WTC11 (cell line): ENCODE results near the gene TAC4. TPM values are rescaled to one million over a fixed set of nuclear protein-coding genes. Genes with fewer than 3 reads are reported as not detected.

Experiments
- ATAC-seq: fragments of 200-7000 bp; cut with Tn5 transposase; 2 replicates; pipeline ENCODE4 v1.10.0; 2021; ENCODE audit warnings: mild to moderate bottlenecking, moderate library complexity
- CTCF ChIA-PET: fragments of 300-600 bp; sonication (Branson Sonifier 250); formaldehyde crosslinking; loops from one replicate; lab custom pipeline; 2021; ENCODE audit warnings: antibody characterized with exemption; lab: Charles Lee
- POLR2A ChIA-PET: fragments of 350-600 bp; sonication (Branson Sonifier 250); formaldehyde crosslinking; loops from one replicate; lab custom pipeline; 2021; ENCODE audit warnings: antibody characterized with exemption; lab: Charles Lee
- DNase-seq: peaks from one replicate; pipeline ENCODE4 v3.0.0; 2021; ENCODE audit warnings: low spot score
- H3K27ac Mint-ChIP-seq: 2 replicates; pipeline ENCODE4 v1.8.0; 2021; ENCODE audit warnings: mixed read lengths
- H3K27me3 Mint-ChIP-seq: 2 replicates; pipeline ENCODE4 v1.8.0; 2021; ENCODE audit warnings: low read depth, mild to moderate bottlenecking, moderate library complexity, mixed read lengths
- H3K36me3 Mint-ChIP-seq: 2 replicates; pipeline ENCODE4 v1.8.0; 2021; ENCODE audit warnings: mixed read lengths
- H3K4me1 Mint-ChIP-seq: 2 replicates; pipeline ENCODE4 v1.8.0; 2022; ENCODE audit warnings: mixed read lengths
- H3K4me3 Mint-ChIP-seq: 2 replicates; pipeline ENCODE4 v1.8.0; 2021; ENCODE audit warnings: mild to moderate bottlenecking, moderate library complexity, mixed read lengths
- H3K9me3 Mint-ChIP-seq: 2 replicates; pipeline ENCODE4 v1.8.0; 2021; ENCODE audit warnings: mixed read lengths
- CBFB ChIP-seq: sonication (generic); formaldehyde crosslinking; IDR thresholded peaks from 2 replicates; pipeline ENCODE4 v1.8.1; 2022; ENCODE audit warnings: mild to moderate bottlenecking, low read depth, missing genetic modification reagents
- CREM ChIP-seq: sonication (generic); formaldehyde crosslinking; IDR thresholded peaks from 2 replicates; pipeline ENCODE4 v1.8.1; 2022; ENCODE audit warnings: mild to moderate bottlenecking, missing genetic modification reagents, moderate library complexity
- ELF4 ChIP-seq: sonication (generic); formaldehyde crosslinking; IDR thresholded peaks from 2 replicates; pipeline ENCODE4 v1.8.1; 2022; ENCODE audit warnings: low read depth, mild to moderate bottlenecking, moderate library complexity, missing genetic modification reagents
- ESRRA ChIP-seq: sonication (generic); formaldehyde crosslinking; IDR thresholded peaks from 2 replicates; pipeline ENCODE4 v1.8.1; 2022; ENCODE audit warnings: mild to moderate bottlenecking, missing genetic modification reagents, borderline replicate concordance
- FOXJ3 ChIP-seq: sonication (generic); formaldehyde crosslinking; IDR thresholded peaks from 2 replicates; pipeline ENCODE4 v1.9.0; 2021; ENCODE audit warnings: missing genetic modification reagents, mild to moderate bottlenecking, borderline replicate concordance
- FOXK1 ChIP-seq: sonication (generic); formaldehyde crosslinking; IDR thresholded peaks from 2 replicates; pipeline ENCODE4 v1.8.0; 2022; ENCODE audit warnings: mild to moderate bottlenecking, moderate library complexity, missing genetic modification reagents
- GTF2I ChIP-seq: fragments of 250-450 bp; sonication (Bioruptor Pico); conservative IDR thresholded peaks from 2 replicates; pipeline ENCODE4 v1.4.0; 2021; ENCODE audit warnings: mild to moderate bottlenecking
- IRF2 ChIP-seq: sonication (generic); formaldehyde crosslinking; IDR thresholded peaks from 2 replicates; pipeline ENCODE4 v1.8.0; 2022; ENCODE audit warnings: low read depth, missing genetic modification reagents, borderline replicate concordance
- KAT7 ChIP-seq: sonication (generic); formaldehyde crosslinking; IDR thresholded peaks from 2 replicates; pipeline ENCODE4 v1.8.1; 2023; ENCODE audit warnings: missing genetic modification reagents, mild to moderate bottlenecking, borderline replicate concordance
- MYBL2 ChIP-seq: sonication (generic); formaldehyde crosslinking; IDR thresholded peaks from 2 replicates; pipeline ENCODE4 v1.8.1; 2023; ENCODE audit warnings: mild to moderate bottlenecking, moderate library complexity, missing genetic modification reagents
- NFYB ChIP-seq: sonication (generic); formaldehyde crosslinking; conservative IDR thresholded peaks from 2 replicates; pipeline ENCODE4 v1.8.0; 2022; ENCODE audit warnings: low read depth, missing genetic modification reagents
- NR2C2 ChIP-seq: sonication (generic); formaldehyde crosslinking; IDR thresholded peaks from 2 replicates; pipeline ENCODE4 v1.8.0; 2022; ENCODE audit warnings: mild to moderate bottlenecking, missing genetic modification reagents
- OVOL2 ChIP-seq: fragments of 250-450 bp; sonication (Bioruptor Pico); IDR thresholded peaks from 2 replicates; pipeline ENCODE4 v1.9.0; 2021; ENCODE audit warnings: mild to moderate bottlenecking, borderline replicate concordance
- RELA ChIP-seq: sonication (generic); formaldehyde crosslinking; IDR thresholded peaks from 2 replicates; pipeline ENCODE4 v1.8.1; 2022; ENCODE audit warnings: missing genetic modification reagents, mild to moderate bottlenecking, borderline replicate concordance
- SMAD4 ChIP-seq: sonication (generic); formaldehyde crosslinking; IDR thresholded peaks from 2 replicates; pipeline ENCODE4 v1.8.0; 2022; ENCODE audit warnings: mild to moderate bottlenecking, missing genetic modification reagents
- SP1 ChIP-seq: sonication (generic); formaldehyde crosslinking; conservative IDR thresholded peaks from 2 replicates; pipeline ENCODE4 v1.8.1; 2022; ENCODE audit warnings: missing genetic modification reagents
- TEAD1 ChIP-seq: sonication (generic); formaldehyde crosslinking; IDR thresholded peaks from 2 replicates; pipeline ENCODE4 v1.8.0; 2022; ENCODE audit warnings: mild to moderate bottlenecking, missing genetic modification reagents
- ZNF219 ChIP-seq: sonication (generic); formaldehyde crosslinking; IDR thresholded peaks from 2 replicates; pipeline ENCODE4 v1.8.0; 2023; ENCODE audit warnings: missing genetic modification reagents, mild to moderate bottlenecking, borderline replicate concordance
- ZNF232 ChIP-seq: sonication (generic); formaldehyde crosslinking; IDR thresholded peaks from 2 replicates; pipeline ENCODE4 v1.8.0; 2022; ENCODE audit warnings: mild to moderate bottlenecking, missing genetic modification reagents
- ZNF396 ChIP-seq: fragments of 250-450 bp; sonication (Bioruptor Pico); IDR thresholded peaks from 2 replicates; pipeline ENCODE4 v1.8.0; 2021; ENCODE audit warnings: mild to moderate bottlenecking, moderate library complexity, borderline replicate concordance
- total RNA-seq: library from RNA; stranded (reverse); gene quantifications from 3 replicates; pipeline ENCODE4 v1.2.3, GENCODE V29; 2021
- TF ChIP-seq, protein P1 (sequence below): fragments of 250-450 bp; sonication (Bioruptor Pico); IDR thresholded peaks from 2 replicates; pipeline ENCODE4 v1.9.0; 2021; ENCODE audit warnings: mild to moderate bottlenecking
- TF ChIP-seq, protein P2 (sequence below): sonication (generic); formaldehyde crosslinking; IDR thresholded peaks from 2 replicates; pipeline ENCODE4 v1.8.1; 2022; ENCODE audit warnings: mild to moderate bottlenecking, moderate library complexity, missing genetic modification reagents
- TF ChIP-seq, protein P3 (sequence below): sonication (generic); formaldehyde crosslinking; IDR thresholded peaks from 2 replicates; pipeline ENCODE4 v1.8.1; 2023; ENCODE audit warnings: mild to moderate bottlenecking, missing genetic modification reagents, moderate library complexity
- TF ChIP-seq, protein P4 (sequence below): sonication (generic); formaldehyde crosslinking; IDR thresholded peaks from 2 replicates; pipeline ENCODE4 v1.8.1; 2023; ENCODE audit warnings: mild to moderate bottlenecking, missing genetic modification reagents, borderline replicate concordance
- TF ChIP-seq, protein P5 (sequence below): fragments of 250-450 bp; sonication (Bioruptor Pico); conservative IDR thresholded peaks from 2 replicates; pipeline ENCODE4 v1.9.0; 2021; ENCODE audit warnings: mild to moderate bottlenecking

The TAC4 gene
- total RNA-seq, 1 experiment from 2014 or later = not detected

DNA sequence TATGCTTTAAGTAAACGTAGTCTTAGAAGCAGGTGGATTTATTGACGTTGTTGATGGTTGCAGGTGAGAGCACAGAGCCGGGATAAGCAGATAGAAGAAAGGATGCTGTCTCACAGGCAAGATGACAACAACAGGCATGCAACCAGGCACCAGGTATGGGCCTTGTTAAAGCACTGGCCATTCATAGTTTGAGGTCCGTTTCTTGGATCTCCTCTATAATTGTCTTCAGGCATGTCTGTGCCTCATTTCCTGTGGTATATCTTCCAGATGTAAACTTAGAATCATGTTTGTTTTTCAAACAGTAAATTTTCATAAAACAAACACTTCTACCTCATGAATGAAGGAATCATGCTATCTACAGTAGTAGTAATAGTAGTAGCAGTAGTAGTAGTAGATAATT lies 38.8 kb downstream of the TAC4 start (continued):
- TF ChIP-seq, protein P1, sequence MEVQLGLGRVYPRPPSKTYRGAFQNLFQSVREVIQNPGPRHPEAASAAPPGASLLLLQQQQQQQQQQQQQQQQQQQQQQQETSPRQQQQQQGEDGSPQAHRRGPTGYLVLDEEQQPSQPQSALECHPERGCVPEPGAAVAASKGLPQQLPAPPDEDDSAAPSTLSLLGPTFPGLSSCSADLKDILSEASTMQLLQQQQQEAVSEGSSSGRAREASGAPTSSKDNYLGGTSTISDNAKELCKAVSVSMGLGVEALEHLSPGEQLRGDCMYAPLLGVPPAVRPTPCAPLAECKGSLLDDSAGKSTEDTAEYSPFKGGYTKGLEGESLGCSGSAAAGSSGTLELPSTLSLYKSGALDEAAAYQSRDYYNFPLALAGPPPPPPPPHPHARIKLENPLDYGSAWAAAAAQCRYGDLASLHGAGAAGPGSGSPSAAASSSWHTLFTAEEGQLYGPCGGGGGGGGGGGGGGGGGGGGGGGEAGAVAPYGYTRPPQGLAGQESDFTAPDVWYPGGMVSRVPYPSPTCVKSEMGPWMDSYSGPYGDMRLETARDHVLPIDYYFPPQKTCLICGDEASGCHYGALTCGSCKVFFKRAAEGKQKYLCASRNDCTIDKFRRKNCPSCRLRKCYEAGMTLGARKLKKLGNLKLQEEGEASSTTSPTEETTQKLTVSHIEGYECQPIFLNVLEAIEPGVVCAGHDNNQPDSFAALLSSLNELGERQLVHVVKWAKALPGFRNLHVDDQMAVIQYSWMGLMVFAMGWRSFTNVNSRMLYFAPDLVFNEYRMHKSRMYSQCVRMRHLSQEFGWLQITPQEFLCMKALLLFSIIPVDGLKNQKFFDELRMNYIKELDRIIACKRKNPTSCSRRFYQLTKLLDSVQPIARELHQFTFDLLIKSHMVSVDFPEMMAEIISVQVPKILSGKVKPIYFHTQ (CRISPR knock-in tag) = no peak
- no peak for TF ChIP-seq SP1 (CRISPR knock-in tag)
- no peak for TF ChIP-seq RELA (CRISPR knock-in tag)
- TF ChIP-seq, protein P2, sequence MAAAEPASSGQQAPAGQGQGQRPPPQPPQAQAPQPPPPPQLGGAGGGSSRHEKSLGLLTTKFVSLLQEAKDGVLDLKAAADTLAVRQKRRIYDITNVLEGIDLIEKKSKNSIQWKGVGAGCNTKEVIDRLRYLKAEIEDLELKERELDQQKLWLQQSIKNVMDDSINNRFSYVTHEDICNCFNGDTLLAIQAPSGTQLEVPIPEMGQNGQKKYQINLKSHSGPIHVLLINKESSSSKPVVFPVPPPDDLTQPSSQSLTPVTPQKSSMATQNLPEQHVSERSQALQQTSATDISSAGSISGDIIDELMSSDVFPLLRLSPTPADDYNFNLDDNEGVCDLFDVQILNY = no peak
- TF ChIP-seq, protein P3, sequence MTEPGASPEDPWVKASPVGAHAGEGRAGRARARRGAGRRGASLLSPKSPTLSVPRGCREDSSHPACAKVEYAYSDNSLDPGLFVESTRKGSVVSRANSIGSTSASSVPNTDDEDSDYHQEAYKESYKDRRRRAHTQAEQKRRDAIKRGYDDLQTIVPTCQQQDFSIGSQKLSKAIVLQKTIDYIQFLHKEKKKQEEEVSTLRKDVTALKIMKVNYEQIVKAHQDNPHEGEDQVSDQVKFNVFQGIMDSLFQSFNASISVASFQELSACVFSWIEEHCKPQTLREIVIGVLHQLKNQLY = no peak
- TF ChIP-seq ELF4 (CRISPR knock-in tag) = no peak
- no peak for TF ChIP-seq ZNF232 (CRISPR knock-in tag)
- no peak for TF ChIP-seq FOXK1 (CRISPR knock-in tag)
- no peak for TF ChIP-seq ZNF396 (CRISPR knock-in tag)
- no peak for TF ChIP-seq ZNF219 (CRISPR knock-in tag)
- no peak for TF ChIP-seq TEAD1 (CRISPR knock-in tag)

DNA sequence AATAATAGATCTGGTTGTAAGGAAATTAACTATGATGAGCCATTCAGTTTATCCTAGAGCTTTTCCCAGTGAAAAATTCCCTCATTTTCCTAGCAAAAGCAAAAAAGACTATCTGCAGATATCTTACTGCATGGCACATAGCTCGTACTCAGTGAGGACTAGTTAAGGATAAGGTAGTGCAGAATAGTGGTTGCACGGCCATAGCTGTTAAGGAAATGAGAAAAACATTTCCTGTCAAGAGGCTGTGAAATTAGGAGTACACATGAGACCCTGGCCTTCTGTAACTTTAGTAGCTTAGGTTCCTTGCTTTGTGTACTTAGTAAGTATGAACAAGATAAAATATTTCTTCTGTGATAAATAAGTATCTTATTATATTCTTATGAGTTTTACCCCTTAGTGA lies 49.1 kb downstream of the TAC4 start:
- TF ChIP-seq NFYB (CRISPR knock-in tag) = no peak
- peaks cover 66% of the 10 kb centered on the region for H3K36me3 Mint-ChIP-seq

DNA sequence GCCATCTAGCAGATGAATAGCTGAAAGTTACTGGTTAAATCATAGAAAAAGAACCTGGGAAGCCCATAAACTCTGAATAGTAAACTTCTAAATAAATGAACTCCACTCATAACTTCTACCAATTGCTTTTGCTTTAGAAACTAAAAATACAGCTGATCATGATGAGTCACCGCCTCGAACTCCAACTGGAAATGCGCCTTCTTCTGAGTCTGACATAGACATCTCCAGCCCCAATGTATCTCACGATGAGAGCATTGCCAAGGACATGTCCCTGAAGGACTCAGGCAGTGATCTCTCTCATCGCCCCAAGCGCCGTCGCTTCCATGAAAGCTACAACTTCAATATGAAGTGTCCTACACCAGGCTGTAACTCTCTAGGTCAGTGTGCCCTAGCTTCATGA lies 49.7 kb downstream of the TAC4 start:
- Mint-ChIP-seq H3K9me3 (0 out of 2 replicates have a peak, but pooled peaks cover 4% of the 10 kb centered on the region), H3K27me3 (no peaks in the 10 kb centered on the region), H3K4me1 (peaks cover 6% of the 10 kb centered on the region), H3K27ac (no peak overlapping the region), H3K4me3 (no peak overlapping the region), H3K36me3 (peaks cover 68% of the 10 kb centered on the region)
- POLR2A ChIA-PET = interaction anchor here (1.6 kb wide), 1 partner anchor 18 kb away, joined by 3 read pairs; no protein-coding TSS in a partner anchor
- ATAC-seq = no peak
- CTCF ChIA-PET = interaction anchor here (1.7 kb wide), 1 partner anchor 54 kb away, joined by 6 read pairs; no protein-coding TSS in a partner anchor
- no peak for DNase-seq
- TF ChIP-seq SMAD4 (CRISPR knock-in tag) = no peak
- TF ChIP-seq KAT7 (CRISPR knock-in tag) = no peak
- TF ChIP-seq OVOL2 (CRISPR knock-in tag) = no peak
- no peak for TF ChIP-seq MYBL2 (CRISPR knock-in tag)
- no peak for TF ChIP-seq IRF2
- TF ChIP-seq, protein P4, sequence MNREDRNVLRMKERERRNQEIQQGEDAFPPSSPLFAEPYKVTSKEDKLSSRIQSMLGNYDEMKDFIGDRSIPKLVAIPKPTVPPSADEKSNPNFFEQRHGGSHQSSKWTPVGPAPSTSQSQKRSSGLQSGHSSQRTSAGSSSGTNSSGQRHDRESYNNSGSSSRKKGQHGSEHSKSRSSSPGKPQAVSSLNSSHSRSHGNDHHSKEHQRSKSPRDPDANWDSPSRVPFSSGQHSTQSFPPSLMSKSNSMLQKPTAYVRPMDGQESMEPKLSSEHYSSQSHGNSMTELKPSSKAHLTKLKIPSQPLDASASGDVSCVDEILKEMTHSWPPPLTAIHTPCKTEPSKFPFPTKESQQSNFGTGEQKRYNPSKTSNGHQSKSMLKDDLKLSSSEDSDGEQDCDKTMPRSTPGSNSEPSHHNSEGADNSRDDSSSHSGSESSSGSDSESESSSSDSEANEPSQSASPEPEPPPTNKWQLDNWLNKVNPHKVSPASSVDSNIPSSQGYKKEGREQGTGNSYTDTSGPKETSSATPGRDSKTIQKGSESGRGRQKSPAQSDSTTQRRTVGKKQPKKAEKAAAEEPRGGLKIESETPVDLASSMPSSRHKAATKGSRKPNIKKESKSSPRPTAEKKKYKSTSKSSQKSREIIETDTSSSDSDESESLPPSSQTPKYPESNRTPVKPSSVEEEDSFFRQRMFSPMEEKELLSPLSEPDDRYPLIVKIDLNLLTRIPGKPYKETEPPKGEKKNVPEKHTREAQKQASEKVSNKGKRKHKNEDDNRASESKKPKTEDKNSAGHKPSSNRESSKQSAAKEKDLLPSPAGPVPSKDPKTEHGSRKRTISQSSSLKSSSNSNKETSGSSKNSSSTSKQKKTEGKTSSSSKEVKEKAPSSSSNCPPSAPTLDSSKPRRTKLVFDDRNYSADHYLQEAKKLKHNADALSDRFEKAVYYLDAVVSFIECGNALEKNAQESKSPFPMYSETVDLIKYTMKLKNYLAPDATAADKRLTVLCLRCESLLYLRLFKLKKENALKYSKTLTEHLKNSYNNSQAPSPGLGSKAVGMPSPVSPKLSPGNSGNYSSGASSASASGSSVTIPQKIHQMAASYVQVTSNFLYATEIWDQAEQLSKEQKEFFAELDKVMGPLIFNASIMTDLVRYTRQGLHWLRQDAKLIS (CRISPR knock-in tag) = no peak
- TF ChIP-seq ESRRA (CRISPR knock-in tag) = no peak
- TF ChIP-seq NR2C2 (CRISPR knock-in tag) = no peak
- no peak for TF ChIP-seq CBFB (CRISPR knock-in tag)
- TF ChIP-seq ZNF219 (CRISPR knock-in tag) = no peak
- no peak for TF ChIP-seq FOXJ3
- no peak for TF ChIP-seq GTF2I
- no peak for TF ChIP-seq CREM
- TF ChIP-seq, protein P5, sequence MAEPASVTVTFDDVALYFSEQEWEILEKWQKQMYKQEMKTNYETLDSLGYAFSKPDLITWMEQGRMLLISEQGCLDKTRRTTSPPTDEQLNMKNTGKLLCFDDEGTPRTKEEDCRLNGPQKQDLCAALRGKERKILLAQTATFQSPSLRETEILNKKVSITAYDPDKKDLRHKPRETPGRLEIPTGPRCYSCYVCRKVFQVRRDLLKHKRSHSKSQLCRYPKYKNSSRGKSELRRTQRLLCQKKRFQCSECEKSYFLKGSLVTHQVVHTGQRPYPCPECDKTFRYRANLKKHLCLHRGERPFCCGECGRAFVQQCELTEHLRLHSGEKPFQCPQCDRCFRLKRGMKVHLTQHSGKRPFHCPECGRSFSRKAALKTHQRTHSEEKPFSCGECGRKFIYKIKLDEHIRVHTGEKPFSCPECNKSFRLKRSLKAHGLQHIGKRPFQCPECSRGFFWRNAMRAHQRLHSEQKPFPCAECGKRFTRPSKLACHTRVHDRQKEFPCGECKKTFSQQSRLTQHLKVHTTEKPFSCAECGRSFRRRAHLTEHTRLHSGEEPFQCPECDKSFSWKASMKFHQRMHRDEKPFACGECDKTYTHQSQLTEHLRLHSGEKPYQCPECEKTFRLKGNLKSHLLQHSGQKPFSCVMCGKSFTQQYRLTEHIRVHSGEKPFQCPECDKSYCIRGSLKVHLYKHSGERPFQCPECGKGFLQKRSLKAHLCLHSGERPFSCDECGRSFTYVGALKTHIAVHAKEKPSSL (CRISPR knock-in tag) = no peak

More for the DNA sequence above, 49.1 kb downstream of the TAC4 start:
- ChIA-PET CTCF (interaction anchor here (1.7 kb wide), 1 partner anchor 53 kb away, joined by 6 read pairs; no protein-coding TSS in a partner anchor), POLR2A (interaction anchor here (1.6 kb wide), 1 partner anchor 17 kb away, joined by 3 read pairs; no protein-coding TSS in a partner anchor)
- DNase-seq = no peak
- Mint-ChIP-seq H3K4me1 (peaks cover 6% of the 10 kb centered on the region), H3K27me3 (no peaks in the 10 kb centered on the region), H3K9me3 (0 out of 2 replicates have a peak, but pooled peaks cover 4% of the 10 kb centered on the region), H3K4me3 (no peak overlapping the region), H3K27ac (no peak overlapping the region)
- no peak for ATAC-seq
